ENCODE results near the gene PDE5A. TPM values are rescaled to one million over a fixed set of nuclear protein-coding genes. Genes with fewer than 3 reads are reported as not detected.

Gene PDE5A
- total RNA-seq, 2 donors from 2014 or later = 12.5 to 31.9 TPM

- WGBS, 2 donors = 91 to 94% methylated on average over 3 of the region's 3 CpGs
- Histone ChIP-seq H3K4me3 (no peak overlapping the region), H3K27ac (no peak overlapping the region), H3K27me3 (no peaks in the 10 kb centered on the region), H3K36me3 (replicated peaks in 1 of 2; ENCODE audit: insufficient read depth in 1 of 2, low read depth in 2 of 2) (peaks cover 0 to 9% of the 10 kb centered on the region in 2 donors), H3K4me1 (no peaks in the 10 kb centered on the region), H3K9me3 (no peaks in the 10 kb centered on the region)
- TF ChIP-seq CTCF (IDR thresholded peaks at IDR 0.05) = no peak
- TF ChIP-seq POLR2A (IDR thresholded peaks at IDR 0.05) = no peak
- no peak for ATAC-seq
- intact Hi-C loops (cut with DNase I) = no loop called here
- no peak for DNase-seq
Observed at GRCh38 chr4:119518915-119519410, 109.6 kb downstream of the PDE5A start.

GRCh38 chr4:119518230-119518892 is 110.2 kb downstream of the PDE5A start:
- H3K36me3 ChIP-seq (replicated peaks in 1 of 2; ENCODE audit: insufficient read depth in 1 of 2, low read depth in 2 of 2) = peaks cover 0 to 9% of the 10 kb centered on the region in 2 donors
- H3K9me3 ChIP-seq = no peaks in the 10 kb centered on the region
- WGBS, 2 donors = 90 to 94% methylated on average over 3 of the region's 3 CpGs
- H3K27me3 ChIP-seq = no peaks in the 10 kb centered on the region
- no peak overlapping the region for H3K27ac ChIP-seq
- H3K4me3 ChIP-seq = no peak overlapping the region
- no peak for ATAC-seq
- no peak for DNase-seq
- TF ChIP-seq POLR2A (IDR thresholded peaks at IDR 0.05) (no peak), CTCF (IDR thresholded peaks at IDR 0.05) (no peak)
- intact Hi-C loops (cut with DNase I) = no loop called here
- no peaks in the 10 kb centered on the region for H3K4me1 ChIP-seq

GRCh38 chr4:119517361-119518229 is 111.0 kb downstream of the PDE5A start:
- H3K36me3 ChIP-seq (replicated peaks in 1 of 2; ENCODE audit: insufficient read depth in 1 of 2, low read depth in 2 of 2) = peaks cover 0 to 11% of the 10 kb centered on the region in 2 donors
- ATAC-seq (peak; percentile 27), DNase-seq (no peak)
- no peaks in the 10 kb centered on the region for H3K27me3 ChIP-seq
- no peaks in the 10 kb centered on the region for H3K4me1 ChIP-seq
- WGBS, 2 donors = 80 to 88% methylated on average over 2 of the region's 2 CpGs
- H3K27ac ChIP-seq = no peak overlapping the region
- intact Hi-C loops (cut with DNase I) = no loop called here
- H3K4me3 ChIP-seq = no peak overlapping the region
- no peaks in the 10 kb centered on the region for H3K9me3 ChIP-seq
- TF ChIP-seq POLR2A (IDR thresholded peaks at IDR 0.05) (no peak), CTCF (IDR thresholded peaks at IDR 0.05) (no peak)

GRCh38 chr4:119512398-119512797 is 116.2 kb downstream of the PDE5A start:
- no peak for DNase-seq
- no peak overlapping the region for H3K27ac ChIP-seq
- H3K36me3 ChIP-seq (replicated peaks in 1 of 2; ENCODE audit: insufficient read depth in 1 of 2, low read depth in 2 of 2) = peaks cover 0 to 12% of the 10 kb centered on the region in 2 donors
- H3K9me3 ChIP-seq = no peaks in the 10 kb centered on the region
- no peak overlapping the region for H3K4me3 ChIP-seq
- H3K4me1 ChIP-seq = no peaks in the 10 kb centered on the region
- H3K27me3 ChIP-seq = no peaks in the 10 kb centered on the region
- TF ChIP-seq POLR2A (IDR thresholded peaks at IDR 0.05) = no peak
- intact Hi-C loops (cut with DNase I) = no loop called here
- no peak for ATAC-seq
- WGBS, 2 donors = 91 to 96% methylated on average over 2 of the region's 2 CpGs

- DNase-seq = no peak
- Histone ChIP-seq H3K27me3 (no peaks in the 10 kb centered on the region), H3K4me1 (no peaks in the 10 kb centered on the region), H3K36me3 (replicated peaks in 1 of 2; ENCODE audit: insufficient read depth in 1 of 2, low read depth in 2 of 2) (peaks cover 0 to 7% of the 10 kb centered on the region in 2 donors), H3K27ac (no peak overlapping the region), H3K4me3 (no peak overlapping the region), H3K9me3 (no peaks in the 10 kb centered on the region)
- WGBS, 2 donors = 68 to 75% methylated on average over 4 of the region's 4 CpGs
- no peak for TF ChIP-seq POLR2A (IDR thresholded peaks at IDR 0.05)
- no peak for TF ChIP-seq CTCF (IDR thresholded peaks at IDR 0.05)
- ATAC-seq = no peak
- intact Hi-C loops (cut with DNase I) = no loop called here
Observed at GRCh38 chr4:119510395-119511149, 118.0 kb downstream of the PDE5A start.
